DLD1 (cell line): ENCODE measurements around the gene ASGR1.
"Not testable (repeated sequence)": the region's sequence is repeated elsewhere in the genome, so short reads cannot be mapped to it uniquely, and the experiment has no call there.

Experiments
- in situ Hi-C: cut with HindIII; loops from 2 replicates; pipeline ENCODE4 v1.10.0; 2017; ENCODE audit warnings: low sequenced_read_pairs

The ASGR1 gene

DNA sequence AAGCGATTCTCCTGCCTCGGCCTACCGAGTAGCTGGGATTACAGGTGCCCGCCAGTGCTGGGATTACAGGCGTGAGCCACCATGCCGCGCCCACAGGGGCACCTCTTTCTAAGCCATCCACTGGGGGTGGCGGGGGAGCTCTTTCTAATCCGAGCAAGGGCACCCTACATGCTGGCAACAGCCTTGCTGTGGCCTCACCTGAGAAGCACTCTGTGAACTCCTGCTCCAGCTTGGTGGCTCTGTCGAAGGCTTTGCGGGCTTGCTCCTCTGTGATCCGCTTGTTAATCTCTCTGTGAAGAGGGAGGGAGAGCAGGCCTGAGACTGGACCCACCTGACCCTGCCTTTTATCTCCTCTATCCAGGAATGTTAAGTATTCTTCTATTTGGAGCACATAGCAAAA, 11.9 kb upstream of the ASGR1 start:
- in situ Hi-C loops = no loop called here

DNA sequence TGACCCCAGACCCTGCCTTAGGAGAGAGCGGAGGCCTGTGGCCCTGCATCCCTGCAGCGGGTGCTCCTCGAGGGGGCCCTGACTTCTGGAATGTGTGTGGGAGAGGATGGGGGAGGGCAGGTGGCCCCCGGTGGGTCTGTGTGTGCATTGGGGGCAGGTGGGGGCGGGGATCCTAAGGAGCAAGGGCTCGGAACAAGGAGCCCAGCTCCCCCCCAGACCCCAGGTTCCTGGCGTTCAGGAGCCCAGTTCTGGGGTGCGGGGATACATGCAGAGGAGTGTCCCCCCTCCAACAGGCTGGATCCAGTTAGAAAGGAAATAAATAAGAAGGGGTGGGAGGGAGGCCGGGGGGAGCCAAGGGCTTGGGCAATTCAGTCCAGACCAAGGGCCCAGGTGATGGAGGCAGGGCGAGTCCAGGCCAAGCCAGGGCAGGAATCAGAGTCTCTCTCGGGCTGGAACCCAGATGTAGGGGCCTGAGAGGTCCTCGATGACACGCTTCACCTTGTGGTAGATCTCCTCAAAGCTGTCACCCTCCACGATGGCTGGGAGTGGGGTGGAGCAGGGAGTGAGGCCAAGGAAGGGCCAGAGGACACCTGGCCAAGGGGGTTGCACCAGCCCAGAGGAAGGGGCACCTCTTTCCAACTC, 11.2 kb upstream of the ASGR1 start:
- in situ Hi-C loops = no loop called here

DNA sequence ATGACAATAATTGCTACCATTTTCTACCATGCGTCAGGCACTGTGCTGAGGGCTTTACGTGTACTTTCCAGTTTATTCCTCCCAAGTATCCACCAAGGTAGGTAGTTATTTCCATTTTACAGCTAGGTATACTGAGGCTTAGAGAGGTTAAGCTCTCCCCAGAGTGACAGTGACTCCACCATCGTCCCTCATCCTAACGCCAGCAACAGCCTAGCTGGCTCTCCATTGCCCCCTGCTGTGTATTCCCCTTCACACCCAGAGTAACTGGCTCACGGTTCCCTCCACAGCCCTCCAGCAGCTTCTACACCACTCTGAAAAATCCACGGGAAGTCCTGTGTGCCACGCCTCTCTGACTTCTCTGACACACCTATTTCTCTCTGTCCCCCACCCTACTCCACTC, 7.1 kb upstream of the ASGR1 start:
- in situ Hi-C loops = no loop called here

DNA sequence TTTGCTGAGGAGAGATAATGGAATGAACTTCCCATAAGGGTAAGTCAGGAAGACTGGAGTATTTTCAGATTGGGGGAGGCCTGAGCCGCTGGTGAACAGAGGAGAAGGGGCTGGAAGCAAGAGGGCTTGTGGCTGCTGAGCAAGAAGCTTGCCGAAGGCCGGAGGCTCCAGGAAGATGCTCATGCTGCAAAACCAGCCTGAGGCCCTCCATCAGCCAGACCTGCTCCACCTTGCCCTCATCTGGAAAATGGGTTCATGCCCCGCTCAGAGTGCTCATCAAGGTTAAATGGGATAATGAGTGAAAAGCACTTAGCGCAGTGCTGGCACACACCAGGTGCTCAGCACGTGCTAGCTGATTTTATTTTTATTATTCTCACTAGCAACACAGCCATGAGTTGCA, 5.5 kb upstream of the ASGR1 start:
- in situ Hi-C loops = no loop called here

DNA sequence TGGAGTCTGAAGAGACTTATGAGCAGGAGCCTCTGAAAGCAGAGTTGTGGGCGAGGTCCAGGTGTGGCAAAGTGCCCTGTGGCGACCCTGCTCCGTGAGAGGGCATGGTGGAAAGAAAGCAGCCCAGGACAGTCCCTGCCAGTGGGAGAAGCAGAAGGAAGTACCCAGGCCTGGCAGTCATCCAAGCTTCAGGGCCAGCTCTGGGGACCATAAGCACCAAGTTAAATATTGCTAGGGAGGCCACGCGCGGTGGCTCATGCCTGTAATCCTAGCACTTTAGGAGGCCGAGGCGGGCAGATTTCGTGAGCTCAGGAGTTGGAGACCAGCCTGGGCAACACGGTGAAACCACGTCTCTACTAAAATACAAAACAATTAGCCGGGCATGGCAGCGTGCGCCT, 4.9 kb upstream of the ASGR1 start:
- in situ Hi-C loops = no loop called here

DNA sequence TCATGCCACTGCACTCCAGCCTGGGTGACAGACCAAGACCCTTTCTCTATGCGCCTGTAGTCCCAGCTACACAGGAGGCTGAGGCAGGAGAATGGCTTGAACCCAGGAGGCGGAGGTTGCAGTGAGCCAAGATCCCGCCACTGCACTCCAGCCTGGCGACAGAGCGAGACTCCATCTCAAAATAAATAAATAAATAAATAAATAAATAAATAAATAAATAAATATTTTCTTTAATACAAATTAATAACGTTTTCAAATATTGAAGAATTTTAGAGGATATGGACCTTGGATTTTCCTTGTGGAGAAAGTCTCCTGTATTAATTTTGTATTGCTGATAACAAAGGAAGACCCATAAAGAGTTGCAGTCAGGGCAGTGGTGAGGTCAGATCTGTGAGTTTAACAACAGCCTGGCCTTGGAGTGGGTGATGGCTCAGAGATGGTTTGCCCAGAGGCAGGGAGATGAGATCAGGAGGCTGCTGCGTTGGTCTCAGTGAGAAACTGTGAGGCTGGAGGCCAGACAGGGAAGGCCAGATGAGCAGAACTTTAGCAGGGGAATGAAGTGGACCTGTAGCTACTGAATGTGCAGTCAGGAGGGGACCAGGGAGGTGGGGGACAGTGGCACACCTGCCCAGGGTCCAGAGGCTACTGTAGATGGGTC, 4.4 kb upstream of the ASGR1 start:
- in situ Hi-C loops = no loop called here

DNA sequence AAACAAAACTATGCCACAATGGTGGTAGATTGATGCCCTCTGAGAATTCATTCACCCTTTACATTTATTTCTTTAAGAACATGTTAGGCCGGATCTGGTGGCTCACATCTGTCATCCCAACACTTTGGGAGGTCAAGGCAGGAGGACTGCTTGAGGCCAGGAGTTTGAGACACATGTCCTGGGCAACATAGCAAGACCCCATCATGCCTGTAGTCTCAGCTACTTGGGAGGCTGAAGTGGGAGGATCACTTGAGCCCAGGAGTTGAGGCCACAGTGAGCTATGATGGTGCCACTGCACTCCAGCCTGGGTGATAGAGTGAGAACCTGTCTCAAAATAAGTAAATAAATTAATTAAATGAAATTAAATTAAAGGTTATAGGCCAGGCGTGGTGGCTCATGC, 2.9 kb upstream of the ASGR1 start:
- in situ Hi-C loops = not testable (repeated sequence)

DNA sequence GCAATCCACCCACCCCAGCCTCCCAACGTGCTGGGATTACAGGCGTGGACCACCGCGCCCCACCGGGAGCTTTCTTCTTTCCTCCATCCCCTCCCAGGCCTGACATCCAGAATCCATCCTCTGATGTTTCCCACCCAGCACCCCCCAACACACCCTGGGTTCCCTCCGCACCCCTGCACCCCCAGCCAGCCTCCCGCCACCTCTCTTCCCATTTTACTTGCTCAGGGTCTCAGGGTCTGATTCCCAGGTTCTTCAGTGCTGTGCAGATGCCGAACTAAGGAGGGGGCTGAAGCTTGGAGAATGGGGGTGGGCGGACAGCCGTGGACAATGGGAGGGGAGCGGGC, 225 bp downstream of the ASGR1 start:
- in situ Hi-C loops = no loop called here

DNA sequence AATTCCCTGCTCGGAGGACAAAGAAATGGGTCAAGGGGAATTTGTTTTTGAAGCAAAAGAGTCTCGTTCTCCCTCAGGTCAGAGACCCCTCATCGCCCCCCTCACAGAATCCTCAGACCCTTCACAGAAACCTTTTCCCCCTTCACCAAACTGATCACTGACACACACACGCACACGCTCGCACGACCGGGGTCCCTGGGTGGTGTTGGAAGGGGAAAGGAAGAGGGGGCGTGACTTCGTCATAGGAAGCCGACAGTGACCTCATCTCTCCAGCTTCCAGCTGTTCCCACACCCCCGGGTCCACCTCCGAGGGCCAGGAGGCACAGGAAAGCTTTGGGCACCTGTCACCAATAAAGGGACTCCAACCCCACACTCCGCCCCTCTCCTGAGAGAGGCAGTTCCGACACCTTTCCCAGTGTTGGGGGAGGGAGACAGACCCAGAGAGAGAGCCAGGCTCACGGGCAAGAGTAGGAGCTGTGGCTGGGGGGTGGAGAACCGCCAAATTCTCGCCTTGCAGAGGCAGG, 1.2 kb downstream of the ASGR1 start:
- in situ Hi-C loops = no loop called here

DNA sequence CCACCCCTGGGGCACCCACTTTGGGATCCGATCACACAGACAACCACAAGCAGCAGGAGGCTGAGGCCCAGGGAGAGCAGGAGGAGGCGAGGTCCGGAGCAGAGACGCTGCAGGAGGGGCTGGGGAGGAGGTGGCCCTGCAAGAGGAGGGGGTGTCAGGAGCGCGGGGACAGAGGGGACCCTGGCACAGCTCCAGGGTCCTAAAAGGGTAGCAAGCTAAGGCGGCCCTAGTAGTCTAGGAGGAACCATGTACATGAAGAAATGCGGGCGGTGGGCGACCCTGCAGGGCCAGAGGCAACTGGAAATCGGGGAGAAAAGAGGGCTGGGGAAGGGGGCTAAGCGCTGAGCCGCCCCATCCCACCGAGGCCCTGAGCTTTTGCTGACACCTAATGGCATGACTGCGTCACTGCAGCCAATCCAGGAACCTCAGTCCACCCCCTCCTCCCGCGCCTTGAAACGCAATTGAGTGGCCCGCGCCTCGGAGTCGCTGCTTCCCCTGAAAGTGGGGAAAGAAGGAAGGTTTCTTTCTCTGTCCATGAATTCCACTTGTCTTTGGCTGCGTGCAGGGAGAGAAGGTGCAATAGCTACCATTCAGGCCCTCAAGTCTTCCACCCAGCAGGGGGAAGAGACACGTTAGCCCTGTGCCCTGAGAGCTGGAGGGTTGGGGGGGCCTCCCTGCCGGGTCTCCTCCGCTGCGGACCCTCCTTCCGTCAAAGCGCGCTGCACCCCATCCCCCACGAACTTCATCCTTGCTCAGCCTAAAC, 1.8 kb downstream of the ASGR1 start:
- in situ Hi-C loops = no loop called here

DNA sequence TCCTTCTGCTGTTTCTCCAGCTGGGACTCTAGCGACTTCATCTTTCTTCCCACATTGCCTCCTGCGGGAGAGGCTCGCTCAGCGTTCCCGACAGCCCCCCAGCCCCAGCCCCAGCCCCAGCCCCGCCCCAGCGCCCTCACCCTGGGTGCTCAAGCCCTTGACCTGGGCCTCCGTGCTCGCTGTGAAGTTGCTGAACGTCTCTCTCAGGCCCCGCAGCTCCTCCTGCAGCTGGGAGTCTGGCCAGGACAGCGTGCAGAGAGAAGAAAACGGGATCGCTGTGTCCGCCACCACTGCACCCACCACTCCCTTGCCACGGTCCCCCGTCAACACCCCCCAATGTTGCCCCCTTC, 2.4 kb downstream of the ASGR1 start:
- in situ Hi-C loops = no loop called here

DNA sequence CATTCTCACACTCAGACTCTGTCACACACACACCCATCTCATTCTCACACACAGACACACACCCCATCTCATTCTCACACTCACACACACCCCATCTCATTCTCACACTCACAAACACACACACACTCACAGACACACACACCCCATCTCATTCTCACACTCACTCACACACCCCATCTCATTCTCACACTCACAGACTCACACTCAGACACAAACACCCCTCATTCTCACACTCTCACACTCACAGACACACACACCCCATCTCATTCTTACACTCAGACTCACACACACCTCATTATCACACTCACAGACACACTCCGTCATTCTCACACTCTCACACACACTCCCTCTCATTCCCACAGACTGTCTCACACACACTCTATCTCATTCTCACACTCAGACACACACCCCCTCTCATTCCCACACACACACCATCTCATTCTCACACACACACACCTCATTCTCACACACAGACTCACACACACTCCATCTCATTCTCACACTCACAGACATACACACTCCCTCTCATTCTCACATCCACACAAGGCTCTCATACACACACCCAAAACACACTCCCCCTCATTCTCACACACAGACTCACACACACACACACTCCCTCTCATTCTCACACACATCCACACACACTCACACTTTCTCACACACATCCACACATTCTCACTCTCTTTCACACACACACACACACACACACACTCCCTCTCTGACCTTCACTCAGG, 2.9 kb downstream of the ASGR1 start:
- in situ Hi-C loops = no loop called here

DNA sequence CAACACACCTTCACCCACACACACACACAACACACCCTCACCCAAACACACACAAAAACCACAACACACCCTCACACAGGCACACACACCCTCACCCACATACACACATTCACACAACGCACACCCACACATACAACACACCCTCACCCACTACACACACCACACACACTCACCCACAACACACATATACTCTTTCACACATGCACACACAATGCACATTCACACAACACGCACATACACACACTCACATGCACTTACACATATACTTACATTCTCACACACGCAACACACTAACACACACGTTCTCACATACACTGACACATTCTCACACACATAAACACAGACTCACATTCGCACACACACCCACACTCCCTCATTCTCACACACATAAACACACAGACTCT, 3.8 kb downstream of the ASGR1 start:
- in situ Hi-C loops = no loop called here

DNA sequence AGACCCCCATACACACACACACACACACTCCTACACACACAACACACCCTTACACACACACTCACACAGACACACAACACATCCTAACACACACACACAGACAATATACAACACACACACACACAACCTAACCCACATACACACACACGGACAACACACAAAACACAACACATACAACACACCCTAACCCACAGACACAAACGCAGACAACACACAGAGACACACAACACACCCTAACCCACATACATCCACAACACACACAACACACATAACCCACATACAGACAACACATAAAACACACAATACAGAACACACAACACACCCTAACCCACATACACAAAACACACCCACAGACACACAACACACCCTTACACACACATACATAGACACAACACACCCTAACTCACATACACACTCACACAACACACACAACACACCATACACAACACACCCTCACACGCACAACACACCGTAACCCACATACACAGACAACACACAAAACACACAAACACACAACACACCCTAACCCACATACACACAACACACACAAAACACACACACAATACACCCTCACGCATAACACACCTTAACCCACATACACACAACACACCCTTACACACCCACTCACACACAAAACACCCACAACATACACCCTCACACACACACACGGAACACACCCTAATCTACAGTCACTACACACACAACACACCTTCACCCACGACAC, 4.4 kb downstream of the ASGR1 start:
- in situ Hi-C loops = no loop called here

DNA sequence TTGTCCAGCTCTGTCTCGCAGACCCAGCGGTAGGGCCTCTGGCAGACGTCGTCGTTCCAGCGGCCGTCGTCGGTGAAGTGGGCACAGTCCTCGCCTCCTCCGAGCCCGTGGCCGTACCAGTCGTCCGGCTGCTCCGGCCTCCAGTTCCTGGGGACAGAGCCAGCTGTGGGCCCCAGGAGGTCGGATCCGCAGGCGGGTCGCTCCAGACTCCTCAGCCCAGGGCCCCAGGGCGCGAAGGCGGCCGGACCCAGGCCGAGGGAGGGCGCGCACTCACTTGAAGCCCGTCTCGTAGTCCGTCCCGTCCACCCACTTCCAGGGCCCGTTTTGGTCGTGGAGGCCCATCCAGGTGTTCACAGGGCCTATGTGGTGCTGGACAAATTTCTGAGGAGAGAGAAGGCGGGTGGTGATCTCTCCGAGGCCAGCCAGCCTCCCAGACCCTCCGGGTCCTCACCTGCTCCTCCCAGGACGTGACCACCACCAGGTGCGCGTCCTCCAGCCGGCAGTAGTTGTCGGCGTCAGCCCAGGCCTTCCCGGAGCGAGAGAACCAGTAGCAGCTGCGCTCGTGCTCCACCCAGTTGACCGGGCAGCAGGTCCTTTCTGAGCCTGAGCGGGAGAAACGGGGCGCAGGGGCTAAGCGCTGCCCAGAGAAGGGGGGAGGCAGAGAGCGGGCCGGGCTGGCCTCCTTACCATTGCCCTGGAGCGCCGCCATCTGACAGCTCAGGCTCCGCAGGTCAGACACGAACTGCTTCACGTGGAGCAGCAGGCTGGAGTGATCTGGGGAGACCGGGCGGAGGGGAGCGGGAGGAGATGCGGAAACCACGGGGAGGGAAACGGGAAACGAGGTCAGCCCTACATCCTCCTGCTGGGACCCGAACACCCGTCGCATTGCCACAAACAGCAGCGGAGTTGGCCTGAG, 5.2 kb downstream of the ASGR1 start:
- in situ Hi-C loops = no loop called here

DNA sequence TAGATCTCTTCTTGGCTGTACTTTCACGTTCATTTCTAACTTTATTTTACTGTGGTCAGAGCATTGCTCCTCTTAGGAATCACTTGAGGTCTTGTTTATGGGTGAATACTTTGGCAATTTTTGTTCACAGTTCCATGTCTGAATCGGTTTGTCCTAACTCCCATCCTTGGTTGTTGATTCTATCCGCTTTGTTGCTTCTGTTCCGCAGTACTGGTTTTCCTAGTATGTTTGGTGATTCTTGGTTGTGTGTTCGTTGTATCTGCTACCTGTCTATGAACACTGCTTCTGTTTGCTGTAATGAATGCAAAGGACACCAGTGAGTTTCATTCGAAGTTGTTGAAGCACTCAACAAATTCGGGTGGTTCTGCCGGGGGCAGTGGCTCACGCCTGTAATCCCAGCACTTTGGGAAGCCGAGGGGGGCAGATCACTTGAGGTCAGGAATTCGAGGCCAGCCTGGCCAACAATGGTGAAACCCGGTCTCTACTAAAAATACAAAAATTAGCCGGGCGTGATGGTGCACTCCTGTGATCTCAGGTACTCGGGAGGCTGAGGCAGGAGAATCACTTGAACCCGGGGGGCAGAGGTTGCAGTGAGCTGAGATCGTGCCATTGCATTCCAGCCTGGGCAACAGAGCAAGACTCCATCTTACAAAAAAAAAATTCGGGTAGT, 6.5 kb downstream of the ASGR1 start:
- in situ Hi-C loops = not testable (repeated sequence)

DNA sequence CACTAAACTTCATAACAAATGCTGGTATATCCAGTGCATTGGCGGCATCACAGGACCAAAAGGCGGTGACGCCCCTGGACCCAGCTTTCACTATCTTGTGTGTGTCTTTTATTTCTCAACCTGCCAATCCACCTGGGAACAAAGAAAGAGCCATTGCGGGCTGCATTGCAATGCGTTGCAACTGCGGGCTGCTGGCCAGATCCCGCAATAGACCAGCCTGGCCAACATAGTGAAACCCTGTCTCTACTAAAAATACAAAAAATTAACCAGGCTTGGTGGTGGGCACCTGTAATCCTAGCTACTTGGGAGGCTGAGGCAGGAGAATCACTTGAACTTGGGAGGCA, 9.6 kb downstream of the ASGR1 start:
- in situ Hi-C loops = not testable (repeated sequence)

DNA sequence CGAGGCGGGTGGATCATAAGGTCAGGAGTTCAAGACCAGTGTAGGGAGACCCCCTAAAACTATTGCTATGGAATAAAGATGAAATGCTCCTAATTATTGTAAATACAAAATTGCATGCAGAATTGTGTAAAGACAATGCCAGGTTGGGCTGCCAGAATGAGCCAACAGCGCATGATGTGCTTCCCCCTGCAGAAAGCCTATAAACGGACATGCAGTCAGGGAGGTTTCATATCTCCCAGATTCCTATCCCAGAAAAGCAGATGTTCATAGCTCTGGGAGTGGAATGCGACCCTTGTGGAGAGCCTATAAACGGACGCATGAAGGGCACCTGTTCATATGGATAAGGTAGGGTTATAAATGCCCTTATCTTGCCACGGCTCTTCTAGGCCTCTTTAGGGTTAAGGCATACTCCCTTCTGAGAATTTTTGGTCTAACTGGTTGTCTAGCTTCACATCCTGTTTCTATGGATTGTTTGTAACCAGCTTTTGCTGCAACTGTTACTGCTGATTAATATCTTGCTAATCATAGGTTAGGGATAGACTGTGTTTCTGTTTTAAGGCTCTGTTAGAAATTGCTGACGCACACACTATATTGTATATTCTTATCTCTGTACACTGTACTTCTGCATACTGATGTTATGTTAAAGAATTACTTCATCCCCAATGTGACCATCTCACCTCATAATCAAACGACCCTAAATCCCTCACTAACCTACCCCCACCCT, 10.2 kb downstream of the ASGR1 start:
- in situ Hi-C loops = not testable (repeated sequence)

DNA sequence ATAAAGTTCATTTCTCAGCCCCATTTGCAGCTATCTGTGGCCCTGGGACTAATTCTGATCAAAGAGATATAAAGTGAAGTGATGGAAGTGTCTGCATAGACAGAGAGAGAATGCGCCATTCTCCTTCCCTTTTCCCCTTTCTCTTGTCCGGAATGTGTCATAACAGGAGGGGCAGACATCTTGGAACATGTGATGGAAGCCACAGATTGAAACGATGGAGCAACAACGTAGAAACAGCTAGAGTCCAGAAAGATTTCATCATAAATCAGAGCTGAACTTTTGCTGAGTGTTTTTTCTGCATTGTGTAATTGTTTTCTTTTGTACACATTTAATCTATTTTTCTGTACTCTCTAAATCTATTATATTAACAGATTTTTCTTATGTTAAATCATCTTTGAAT, 11.3 kb downstream of the ASGR1 start:
- in situ Hi-C loops = no loop called here
